ENCODE measurements around the gene ELK4. TPM values are rescaled to one million over a fixed set of nuclear protein-coding genes. Genes with fewer than 3 reads are reported as not detected.

The ELK4 gene
- total RNA-seq, 4 donors from 2014 or later, result 22.4 to 29.7 (median 26.2) TPM

GRCh38 chr1:205672395-205672889, 40.6 kb upstream of the ELK4 start:
- no peak overlapping the region for H3K27ac ChIP-seq
- H3K4me1 ChIP-seq, result peaks cover 0 to 38% (median 21%) of the 10 kb centered on the region in 4 donors
- DNase-seq (ENCODE audit: low spot score in 2 of 2), result no peak
- H3K4me3 ChIP-seq, result no peak overlapping the region
- TF ChIP-seq EP300 (IDR thresholded peaks at IDR 0.05), result no peak
- TF ChIP-seq POLR2A (IDR thresholded peaks at IDR 0.05), result no peak
- TF ChIP-seq, protein P1, sequence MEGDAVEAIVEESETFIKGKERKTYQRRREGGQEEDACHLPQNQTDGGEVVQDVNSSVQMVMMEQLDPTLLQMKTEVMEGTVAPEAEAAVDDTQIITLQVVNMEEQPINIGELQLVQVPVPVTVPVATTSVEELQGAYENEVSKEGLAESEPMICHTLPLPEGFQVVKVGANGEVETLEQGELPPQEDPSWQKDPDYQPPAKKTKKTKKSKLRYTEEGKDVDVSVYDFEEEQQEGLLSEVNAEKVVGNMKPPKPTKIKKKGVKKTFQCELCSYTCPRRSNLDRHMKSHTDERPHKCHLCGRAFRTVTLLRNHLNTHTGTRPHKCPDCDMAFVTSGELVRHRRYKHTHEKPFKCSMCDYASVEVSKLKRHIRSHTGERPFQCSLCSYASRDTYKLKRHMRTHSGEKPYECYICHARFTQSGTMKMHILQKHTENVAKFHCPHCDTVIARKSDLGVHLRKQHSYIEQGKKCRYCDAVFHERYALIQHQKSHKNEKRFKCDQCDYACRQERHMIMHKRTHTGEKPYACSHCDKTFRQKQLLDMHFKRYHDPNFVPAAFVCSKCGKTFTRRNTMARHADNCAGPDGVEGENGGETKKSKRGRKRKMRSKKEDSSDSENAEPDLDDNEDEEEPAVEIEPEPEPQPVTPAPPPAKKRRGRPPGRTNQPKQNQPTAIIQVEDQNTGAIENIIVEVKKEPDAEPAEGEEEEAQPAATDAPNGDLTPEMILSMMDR (IDR thresholded peaks at IDR 0.05), result no peak
- no peaks in the 10 kb centered on the region for H3K36me3 ChIP-seq
- peaks cover 0 to 10% of the 10 kb centered on the region in 2 donors for H3K27me3 ChIP-seq
- WGBS, 2 donors, result 71 to 76% methylated on average over 11 of the region's 11 CpGs
- no peaks in the 10 kb centered on the region for H3K9me3 ChIP-seq

- Histone ChIP-seq H3K27me3 (peaks cover 0 to 10% of the 10 kb centered on the region in 2 donors), H3K36me3 (no peaks in the 10 kb centered on the region), H3K4me3 (no peak overlapping the region), H3K9me3 (no peaks in the 10 kb centered on the region), H3K27ac (no peak overlapping the region), H3K4me1 (peaks cover 0 to 32% (median 21%) of the 10 kb centered on the region in 4 donors)
- WGBS, 2 donors, result 62 to 72% methylated on average over 12 to 13 of the region's 13 CpGs
- DNase-seq (ENCODE audit: low spot score in 2 of 2), result no peak
- TF ChIP-seq, protein P1 (IDR thresholded peaks at IDR 0.05), result no peak
- TF ChIP-seq EP300 (IDR thresholded peaks at IDR 0.05) (no peak), POLR2A (IDR thresholded peaks at IDR 0.05) (no peak)
Measured at GRCh38 chr1:205670611-205671430, 39.0 kb upstream of the ELK4 start.

- no peak for DNase-seq (ENCODE audit: low spot score in 2 of 2)
- H3K27me3 ChIP-seq, result peaks cover 0 to 10% of the 10 kb centered on the region in 2 donors
- TF ChIP-seq POLR2A (IDR thresholded peaks at IDR 0.05) (no peak), EP300 (IDR thresholded peaks at IDR 0.05) (no peak)
- TF ChIP-seq, protein P1 (IDR thresholded peaks at IDR 0.05), result no peak
- H3K9me3 ChIP-seq, result no peaks in the 10 kb centered on the region
- H3K4me1 ChIP-seq, result peaks cover 0 to 32% (median 21%) of the 10 kb centered on the region in 4 donors
- no peaks in the 10 kb centered on the region for H3K36me3 ChIP-seq
- H3K27ac ChIP-seq, result no peak overlapping the region
- no peak overlapping the region for H3K4me3 ChIP-seq
- WGBS, 2 donors, result 55 to 73% methylated on average over 4 to 5 of the region's 5 CpGs
Measured at GRCh38 chr1:205670150-205670446, 38.3 kb upstream of the ELK4 start.

DNA sequence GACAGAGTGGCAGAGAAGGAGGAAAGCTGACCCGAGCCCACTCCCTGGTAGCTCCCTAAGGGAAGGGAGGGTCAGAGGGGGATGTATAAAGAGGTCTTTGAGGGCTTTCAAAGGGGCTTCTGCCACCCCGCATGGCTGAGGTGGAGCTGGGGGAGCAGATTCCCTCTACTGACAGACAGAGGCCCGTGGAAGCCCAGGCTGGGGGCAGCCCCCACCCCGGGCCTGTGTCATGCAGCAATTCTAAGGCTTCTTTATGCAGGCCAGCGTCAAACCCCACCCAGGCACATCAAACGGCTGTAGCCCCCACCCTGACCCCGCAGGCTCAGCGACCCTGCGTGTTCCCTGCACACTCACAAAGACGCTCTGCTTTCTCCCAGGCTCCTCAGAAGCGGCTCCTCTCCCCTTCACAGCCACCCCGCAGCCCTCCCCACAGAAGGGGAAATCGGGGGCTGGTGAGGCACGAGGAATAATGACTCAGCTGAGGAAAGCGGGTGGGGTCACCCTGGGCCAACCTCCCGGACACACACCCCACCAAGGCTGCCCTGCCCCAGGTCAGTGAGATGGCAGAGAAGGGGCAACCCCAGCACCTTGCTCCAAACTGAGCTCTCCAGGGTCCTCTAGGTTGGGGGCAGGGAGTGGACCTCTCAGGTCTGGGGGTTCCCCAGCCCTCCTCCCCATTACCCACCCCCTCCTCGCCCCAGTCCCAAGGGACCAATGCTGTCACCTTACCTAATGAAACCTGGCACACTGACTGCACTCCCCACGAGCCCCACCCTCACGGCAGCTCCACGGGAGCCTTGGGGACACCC, 37.7 kb upstream of the ELK4 start:
- H3K4me3 ChIP-seq, result no peak overlapping the region
- H3K9me3 ChIP-seq, result no peaks in the 10 kb centered on the region
- H3K36me3 ChIP-seq, result no peaks in the 10 kb centered on the region
- H3K4me1 ChIP-seq, result peaks cover 0 to 37% (median 21%) of the 10 kb centered on the region in 4 donors
- DNase-seq (ENCODE audit: low spot score in 2 of 2), result no peak
- WGBS, 2 donors, result 34 to 46% methylated on average over 17 to 19 of the region's 20 CpGs
- no peak overlapping the region for H3K27ac ChIP-seq
- TF ChIP-seq POLR2A (IDR thresholded peaks at IDR 0.05) (no peak), EP300 (IDR thresholded peaks at IDR 0.05) (no peak)
- TF ChIP-seq, protein P1 (IDR thresholded peaks at IDR 0.05), result no peak
- H3K27me3 ChIP-seq, result peaks cover 0 to 10% of the 10 kb centered on the region in 2 donors

- DNase-seq (ENCODE audit: low spot score in 2 of 2), result no peak
- Histone ChIP-seq H3K9me3 (no peaks in the 10 kb centered on the region), H3K36me3 (no peaks in the 10 kb centered on the region), H3K4me3 (no peak overlapping the region), H3K27ac (no peak overlapping the region), H3K27me3 (peaks cover 0 to 10% of the 10 kb centered on the region in 2 donors), H3K4me1 (peaks cover 0 to 43% (median 21%) of the 10 kb centered on the region in 4 donors)
- no peak for TF ChIP-seq POLR2A (IDR thresholded peaks at IDR 0.05)
- TF ChIP-seq, protein P1 (IDR thresholded peaks at IDR 0.05), result no peak
- no peak for TF ChIP-seq EP300 (IDR thresholded peaks at IDR 0.05)
- 50 to 55% methylated on average over 5 of the region's 5 CpGs for WGBS, 2 donors
Measured at GRCh38 chr1:205668951-205669340, 37.1 kb upstream of the ELK4 start.

Measured in tibial nerve (tissue), 4 donors.